IMR-90 (cell line): ENCODE results near the gene PSEN1. TPM values are rescaled to one million over a fixed set of nuclear protein-coding genes. Genes with fewer than 3 reads are reported as not detected.

Source experiments
- ATAC-seq: fragments of 200-7000 bp; cut with Tn5 transposase; 2 replicates; pipeline ENCODE4 v1.9.1; 2020; ENCODE audit warnings: low read depth, mild to moderate bottlenecking, moderate library complexity
- BruUV-seq: library from RNA; stranded (reverse); fragments of 400-500 nt; replicated peaks from 2 replicates; lab custom pipeline; 2021; lab: Mats Ljungman, UMichigan
- CTCF ChIA-PET: fragments of 300-600 bp; formaldehyde crosslinking; extraction: SDS; loops from one replicate; lab custom pipeline; 2021; ENCODE audit warnings: antibody characterized with exemption; lab: Yijun Ruan, JAX
- POLR2A ChIA-PET: fragments of 300-600 bp; sonication (Branson Sonifier 250); formaldehyde crosslinking; loops from one replicate; lab custom pipeline; 2022; ENCODE audit warnings: antibody characterized with exemption; ENCODE audit not compliant: unreplicated experiment; lab: Charles Lee
- DNase-seq: peaks from one replicate; pipeline ENCODE4 v3.0.0; 2013
- H2AFZ ChIP-seq: replicated peaks from 2 replicates; pipeline ENCODE3; 2013; ENCODE audit warnings: low read length, mild to moderate bottlenecking; ENCODE audit not compliant: poor library complexity
- H2AK5ac ChIP-seq: 2 replicates; pipeline ENCODE4 v1.6.1; 2013; ENCODE audit warnings: low read depth, low read length, inconsistent platforms
- H2AK9ac ChIP-seq: replicated peaks from 2 replicates; pipeline ENCODE3; 2013; ENCODE audit warnings: mild to moderate bottlenecking, low read depth, low read length, moderate library complexity; ENCODE audit not compliant: poor library complexity
- H2BK120ac ChIP-seq: 2 replicates; pipeline ENCODE4 v1.6.1; 2013; ENCODE audit warnings: low read depth, low read length, inconsistent platforms
- H2BK15ac ChIP-seq: 3 replicates; pipeline ENCODE4 v1.6.1; 2013; ENCODE audit warnings: low read depth, low read length, inconsistent platforms
- H2BK20ac ChIP-seq: 2 replicates; pipeline ENCODE4 v1.6.1; 2013; ENCODE audit warnings: low read depth, mild to moderate bottlenecking, inconsistent platforms, low read length, moderate library complexity
- H2BK5ac ChIP-seq: 2 replicates; pipeline ENCODE4 v1.6.1; 2013; ENCODE audit warnings: mild to moderate bottlenecking, low read depth, low read length, inconsistent platforms; ENCODE audit not compliant: poor library complexity, severe bottlenecking
- H3K14ac ChIP-seq: replicated peaks from 2 replicates; pipeline ENCODE4 v1.6.1; 2013; ENCODE audit warnings: low read depth, low read length, inconsistent platforms
- H3K18ac ChIP-seq: 2 replicates; pipeline ENCODE4 v1.6.1; 2013; ENCODE audit warnings: low read depth, low read length, control low read depth
- H3K23ac ChIP-seq: 2 replicates; pipeline ENCODE4 v1.6.1; 2013; ENCODE audit warnings: low read depth, low read length, inconsistent platforms
- H3K27ac ChIP-seq: 2 replicates; pipeline ENCODE4 v1.5.1; 2013; ENCODE audit warnings: mild to moderate bottlenecking, control low read depth, low read length; ENCODE audit not compliant: insufficient read depth
- H3K27me3 ChIP-seq: 2 replicates; pipeline ENCODE4 v1.6.1; 2013; ENCODE audit warnings: low read length; ENCODE audit not compliant: control insufficient read depth, insufficient read depth
- H3K36me3 ChIP-seq: 2 replicates; pipeline ENCODE4 v1.6.1; 2013; ENCODE audit warnings: low read length, mixed read lengths; ENCODE audit not compliant: control insufficient read depth, insufficient read depth
- H3K4ac ChIP-seq: 2 replicates; pipeline ENCODE4 v1.6.1; 2013; ENCODE audit warnings: low read depth, low read length, inconsistent platforms
- H3K4me1 ChIP-seq: 2 replicates; pipeline ENCODE4 v1.6.1; 2013; ENCODE audit warnings: low read length, mixed read lengths; ENCODE audit not compliant: control insufficient read depth, insufficient read depth
- H3K4me2 ChIP-seq: 2 replicates; pipeline ENCODE4 v1.6.1; 2013; ENCODE audit warnings: low read depth, mild to moderate bottlenecking, control low read depth, low read length, moderate library complexity
- H3K4me3 ChIP-seq: 2 replicates; pipeline ENCODE4 v1.5.1; 2013; ENCODE audit warnings: low read depth, mild to moderate bottlenecking, control low read depth, low read length, moderate library complexity; ENCODE audit not compliant: insufficient read depth
- H3K56ac ChIP-seq: 2 replicates; pipeline ENCODE4 v1.6.1; 2013; ENCODE audit warnings: low read length, inconsistent platforms; ENCODE audit not compliant: insufficient read depth; ENCODE audit errors: extremely low read depth
- H3K79me1 ChIP-seq, 2 experiments: 2 replicates each; pipeline ENCODE4 v1.6.1; 2013; ENCODE audit warnings: low read length in 2 of 2, inconsistent platforms in 1 of 2, low read depth in 1 of 2
- H3K9ac ChIP-seq: 2 replicates; pipeline ENCODE4 v1.6.1; 2013; ENCODE audit warnings: low read depth, low read length, control low read depth
- H3K9me1 ChIP-seq: 2 replicates; pipeline ENCODE4 v1.6.1; 2013; ENCODE audit warnings: low read length, inconsistent platforms; ENCODE audit not compliant: insufficient read depth
- H3K9me3 ChIP-seq: 2 replicates; pipeline ENCODE4 v1.6.1; 2013; ENCODE audit warnings: low read length; ENCODE audit not compliant: control insufficient read depth, insufficient read depth
- H4K20me1 ChIP-seq: 2 replicates; pipeline ENCODE4 v1.6.1; 2013; ENCODE audit warnings: low read length, inconsistent platforms; ENCODE audit not compliant: insufficient read depth
- H4K5ac ChIP-seq: 2 replicates; pipeline ENCODE4 v1.6.1; 2013; ENCODE audit warnings: mild to moderate bottlenecking, low read depth, low read length, control low read depth
- H4K8ac ChIP-seq, 2 experiments: 2 replicates each; pipeline ENCODE4 v1.6.1; 2013; ENCODE audit warnings: low read depth in 2 of 2, low read length in 2 of 2, control low read depth in 1 of 2, inconsistent platforms in 1 of 2
- H4K91ac ChIP-seq: 2 replicates; pipeline ENCODE4 v1.6.1; 2013; ENCODE audit warnings: low read depth, low read length, inconsistent platforms; ENCODE audit not compliant: insufficient read depth
- CEBPB ChIP-seq: IDR thresholded peaks from 2 replicates; pipeline ENCODE4 v1.6.1; 2012; ENCODE audit warnings: low read depth, low read length, improper control_type of control experiment
- CHD1 ChIP-seq: IDR thresholded peaks from 2 replicates; pipeline ENCODE4 v1.6.1; 2012; ENCODE audit warnings: low read depth, low read length, improper control_type of control experiment
- MAZ ChIP-seq: IDR thresholded peaks from 2 replicates; pipeline ENCODE4 v1.6.1; 2012; ENCODE audit warnings: low read depth, mild to moderate bottlenecking, low read length, improper control_type of control experiment, moderate library complexity, borderline replicate concordance
- POLR2A ChIP-seq: IDR thresholded peaks from 2 replicates; pipeline ENCODE4 v1.6.1; 2012; ENCODE audit warnings: mild to moderate bottlenecking, low read depth, low read length
- RAD21 ChIP-seq: IDR thresholded peaks from 2 replicates; pipeline ENCODE4 v1.6.1; 2012; ENCODE audit warnings: low read length, improper control_type of control experiment
- WGBS, 2 experiments: methylation state at CpG; one replicate each; pipeline versions ENCODE4 v1.1.5 to v1.1.7; 2013; ENCODE audit warnings: missing lambda C conversion rate in 2 of 2; ENCODE audit not compliant: insufficient read length in 1 of 2; ENCODE audit errors: extremely low coverage in 2 of 2; 5-methylcytosine and 5-hydroxymethylcytosine counted together
- dilution Hi-C: fragments of 300-500 bp; cut with HindIII; formaldehyde crosslinking; loops from one replicate; pipeline ENCODE4 v1.14.3; 2018; ENCODE audit warnings: low sequenced_read_pairs; ENCODE audit not compliant: unreplicated experiment
- in situ Hi-C: fragments of 300-500 bp; cut with MboI; formaldehyde crosslinking; loops from 3 replicates; pipeline ENCODE4 v1.14.3; 2019; ENCODE audit warnings: low sequenced_read_pairs, inconsistent platforms, mixed read lengths
- intact Hi-C: fragments of 100-400 bp; cut with micrococcal nuclease; formaldehyde crosslinking; loops from 2 replicates; pipeline ENCODE4 v1.10.0; 2022
- polyA plus RNA-seq, 3 experiments: library from polyadenylated mRNA; depleted of rRNA; stranded (reverse); fragments of >200 nt; gene quantifications; 2 replicates each; pipeline ENCODE4 v1.2.3, GENCODE V29; 2012; ENCODE audit warnings: low replicate concordance in 1 of 3
- total RNA-seq: library from RNA; depleted of rRNA; stranded (reverse); fragments of >200 nt; gene quantifications from 2 replicates; pipeline ENCODE4 v1.2.3, GENCODE V29; 2012

Gene PSEN1
- total and polyA plus RNA-seq, 2 of the 4 experiments (the other 2 are of a cell fraction) = 14.8 to 62.7 TPM

- H3K4me1 ChIP-seq = no peaks in the 10 kb centered on the region
- H4K20me1 ChIP-seq = no peaks in the 10 kb centered on the region
- no peak overlapping the region for H2AK9ac ChIP-seq
- H3K23ac ChIP-seq = no peak overlapping the region
- intact Hi-C loops = no loop called here
- H2BK120ac ChIP-seq = no peak overlapping the region
- H3K4ac ChIP-seq = no peak overlapping the region
- H3K14ac ChIP-seq = no peak overlapping the region
- TF ChIP-seq POLR2A (no peak), CHD1 (no peak), RAD21 (no peak), MAZ (no peak), CEBPB (no peak)
- ChIA-PET CTCF (no interaction called here), POLR2A (no interaction called here)
- no peak overlapping the region for H2AFZ ChIP-seq
- H3K4me2 ChIP-seq = no peak overlapping the region
- H3K9me3 ChIP-seq = no peaks in the 10 kb centered on the region
- dilution Hi-C loops = no loop called here
- H2BK5ac ChIP-seq = no peak overlapping the region
- ATAC-seq (no peak), DNase-seq (no peak)
- peaks cover 26% of the 10 kb centered on the region for H3K36me3 ChIP-seq
- no peak overlapping the region for H3K4me3 ChIP-seq
- no peaks in the 10 kb centered on the region for H3K27me3 ChIP-seq
- H2AK5ac ChIP-seq = no peak overlapping the region
- no peak overlapping the region for H3K9ac ChIP-seq
- H4K91ac ChIP-seq = no peak overlapping the region
- in situ Hi-C loops = no loop called here
- H3K9me1 ChIP-seq = no peaks in the 10 kb centered on the region; the same call in 1 of the 2 replicates
- no peak overlapping the region for H4K5ac ChIP-seq
- no peak overlapping the region for H3K18ac ChIP-seq
- H3K56ac ChIP-seq = no peak overlapping the region
- H4K8ac ChIP-seq = no peak overlapping the region
- peaks cover 3 to 13% of the 10 kb centered on the region in 2 experiments; a peak in 2 of 4 replicates for H3K79me1 ChIP-seq
- no peak overlapping the region for H2BK20ac ChIP-seq
- 80% methylated on average over 1 of the region's 2 CpGs; no CpG with 5 or more reads in 1 of the 2 experiments for WGBS, 2 experiments
- no peak overlapping the region for H2BK15ac ChIP-seq
- no TSS peak for BruUV-seq
- no peak overlapping the region for H3K27ac ChIP-seq
These were observed 61.9 kb downstream of the PSEN1 start for GRCh38 chr14:73198253-73198652.
